ENCODE measurements around the gene RAET1E.
"Not testable (repeated sequence)": the region's sequence is repeated elsewhere in the genome, so short reads cannot be mapped to it uniquely, and the experiment has no call there.

RAET1E gene

GRCh38 chr6:149863698-149864577 is 34.0 kb downstream of the RAET1E start, which contains the start of gene LRP11:
LRP11 (minus strand) TSS chr6:149864359; CDS start chr6:149864020, 339 bp downstream.
- H3K4me2 ChIP-seq (ENCODE audit: insufficient read depth, low read length, poor library complexity, severe bottlenecking), result peak within 1 kb of the TSS; percentile 96
- no peak within 1 kb of the TSS for H4K8ac ChIP-seq (ENCODE audit: low read depth, low read length)
- no peaks in the 10 kb centered on the region for H3K9me3 ChIP-seq (replicated peaks in 1 of 2; ENCODE audit: control insufficient read depth in 2 of 2, insufficient read depth in 1 of 2, low read depth in 1 of 2, low read length in 2 of 2)
- peaks cover 0 to 4% of the 10 kb centered on the region in 2 donors for H3K36me3 ChIP-seq (replicated peaks in 1 of 2; ENCODE audit: control insufficient read depth in 2 of 2, insufficient read depth in 2 of 2, low read length in 2 of 2)
- peak within 1 kb of the TSS; percentile 88 for H3K18ac ChIP-seq (ENCODE audit: low read length)
- peak within 1 kb of the TSS; percentile 68 for H2AK5ac ChIP-seq (ENCODE audit: low read depth, low read length)
- peak; percentile 86 for DNase-seq (ENCODE audit: low spot score)
- no peak within 1 kb of the TSS for H2BK5ac ChIP-seq (ENCODE audit: low read length)
- no peak within 1 kb of the TSS for H2BK120ac ChIP-seq (ENCODE audit: low read depth, low read length)
- no peak within 1 kb of the TSS for H2BK12ac ChIP-seq (ENCODE audit: low read length)
- H2BK15ac ChIP-seq (ENCODE audit: low read length), result no peak within 1 kb of the TSS
- H2AFZ ChIP-seq (ENCODE audit: low read length), result peak within 1 kb of the TSS; percentile 100
- H3K9ac ChIP-seq (ENCODE audit: low read depth, low read length, poor library complexity), result peak within 1 kb of the TSS; percentile 88
- H3K4ac ChIP-seq (ENCODE audit: low read length), result no peak within 1 kb of the TSS
- WGBS, 2 donors (ENCODE audit: extremely low coverage in 2 of 2, insufficient read length in 2 of 2, insufficient replicate concordance in 1 of 2), result no CpG with 5 or more reads among the region's 110 CpGs
- H3K4me1 ChIP-seq (ENCODE audit: control insufficient read depth in 2 of 2, insufficient read depth in 1 of 2, low read depth in 1 of 2, low read length in 2 of 2), result peaks cover 7 to 13% of the 10 kb centered on the region in 2 donors
- H3K23ac ChIP-seq (ENCODE audit: low read depth, low read length, poor library complexity), result peak within 1 kb of the TSS; percentile 85
- H3K14ac ChIP-seq (ENCODE audit: low read length), result peak within 1 kb of the TSS; percentile 8
- H3K4me3 ChIP-seq (ENCODE audit: low read length in 2 of 2), result peak within 1 kb of the TSS; percentile 78 to 91
- H3K27me3 ChIP-seq (ENCODE audit: control insufficient read depth in 3 of 3, insufficient read depth in 3 of 3, low read depth in 1 of 3, low read length in 3 of 3), result peaks cover 0 to 12% (median 2%) of the 10 kb centered on the region in 3 experiments
- no peak within 1 kb of the TSS for H4K91ac ChIP-seq (ENCODE audit: low read depth, low read length, poor library complexity)
- H3K27ac ChIP-seq (replicated peaks; ENCODE audit: low read length), result peak within 1 kb of the TSS; percentile 37
- H3K79me1 ChIP-seq (ENCODE audit: low read depth, low read length), result no peaks in the 10 kb centered on the region

- no peak overlapping the region for H3K27ac ChIP-seq (replicated peaks; ENCODE audit: low read length)
- peak overlapping the region; percentile 8 for H3K14ac ChIP-seq (ENCODE audit: low read length)
- H2AFZ ChIP-seq (ENCODE audit: low read length), result peak overlapping the region; percentile 100
- no CpG with 5 or more reads among the region's 69 CpGs for WGBS, 2 donors (ENCODE audit: extremely low coverage in 2 of 2, insufficient read length in 2 of 2, insufficient replicate concordance in 1 of 2)
- H3K79me1 ChIP-seq (ENCODE audit: low read depth, low read length), result no peaks in the 10 kb centered on the region
- peak overlapping the region; percentile 78 to 91 for H3K4me3 ChIP-seq (ENCODE audit: low read length in 2 of 2)
- peaks cover 7 to 12% of the 10 kb centered on the region in 2 donors for H3K4me1 ChIP-seq (ENCODE audit: control insufficient read depth in 2 of 2, insufficient read depth in 1 of 2, low read depth in 1 of 2, low read length in 2 of 2)
- peak overlapping the region; percentile 96 for H3K4me2 ChIP-seq (ENCODE audit: insufficient read depth, low read length, poor library complexity, severe bottlenecking)
- H2BK15ac ChIP-seq (ENCODE audit: low read length), result no peak overlapping the region
- H3K4ac ChIP-seq (ENCODE audit: low read length), result no peak overlapping the region
- H3K27me3 ChIP-seq (ENCODE audit: control insufficient read depth in 3 of 3, insufficient read depth in 3 of 3, low read depth in 1 of 3, low read length in 3 of 3), result peaks cover 0 to 12% (median 2%) of the 10 kb centered on the region in 3 experiments
- no peak overlapping the region for H2BK120ac ChIP-seq (ENCODE audit: low read depth, low read length)
- H3K36me3 ChIP-seq (replicated peaks in 1 of 2; ENCODE audit: control insufficient read depth in 2 of 2, insufficient read depth in 2 of 2, low read length in 2 of 2), result peaks cover 0 to 4% of the 10 kb centered on the region in 2 donors
- H2AK5ac ChIP-seq (ENCODE audit: low read depth, low read length), result no peak overlapping the region
- H2BK5ac ChIP-seq (ENCODE audit: low read length), result no peak overlapping the region
- no peaks in the 10 kb centered on the region for H3K9me3 ChIP-seq (replicated peaks in 1 of 2; ENCODE audit: control insufficient read depth in 2 of 2, insufficient read depth in 1 of 2, low read depth in 1 of 2, low read length in 2 of 2)
- no peak overlapping the region for H4K8ac ChIP-seq (ENCODE audit: low read depth, low read length)
- peak; percentile 57 for DNase-seq (ENCODE audit: low spot score)
- peak overlapping the region; percentile 85 for H3K23ac ChIP-seq (ENCODE audit: low read depth, low read length, poor library complexity)
- peak overlapping the region; percentile 88 for H3K9ac ChIP-seq (ENCODE audit: low read depth, low read length, poor library complexity)
- H2BK12ac ChIP-seq (ENCODE audit: low read length), result no peak overlapping the region
- peak overlapping the region; percentile 76 for H3K18ac ChIP-seq (ENCODE audit: low read length)
- H4K91ac ChIP-seq (ENCODE audit: low read depth, low read length, poor library complexity), result no peak overlapping the region
Observed at GRCh38 chr6:149862922-149863697, 34.8 kb downstream of the RAET1E start.

- no CpG with 5 or more reads among the region's 12 CpGs for whole genome bisulfite sequencing, 2 donors (ENCODE audit: extremely low coverage in 2 of 2, insufficient read length in 2 of 2, insufficient replicate concordance in 1 of 2)
- not testable (repeated sequence) for H3K14ac ChIP-seq (ENCODE audit: low read length)
Observed at GRCh38 chr6:149862424-149862738, 35.5 kb downstream of the RAET1E start.

More at GRCh38 chr6:149862424-149862738, 35.5 kb downstream of the RAET1E start:
- DNase-seq (ENCODE audit: low spot score); H4K8ac ChIP-seq (ENCODE audit: low read depth, low read length); H3K79me1 ChIP-seq (ENCODE audit: low read depth, low read length); H3K9me3 ChIP-seq (replicated peaks in 1 of 2; ENCODE audit: control insufficient read depth in 2 of 2, insufficient read depth in 1 of 2, low read depth in 1 of 2, low read length in 2 of 2); H3K4me1 ChIP-seq (ENCODE audit: control insufficient read depth in 2 of 2, insufficient read depth in 1 of 2, low read depth in 1 of 2, low read length in 2 of 2); H2AFZ ChIP-seq (ENCODE audit: low read length); H3K27ac ChIP-seq (replicated peaks; ENCODE audit: low read length); H2AK5ac ChIP-seq (ENCODE audit: low read depth, low read length); H4K91ac ChIP-seq (ENCODE audit: low read depth, low read length, poor library complexity); H2BK15ac ChIP-seq (ENCODE audit: low read length); H3K23ac ChIP-seq (ENCODE audit: low read depth, low read length, poor library complexity); H3K4me2 ChIP-seq (ENCODE audit: insufficient read depth, low read length, poor library complexity, severe bottlenecking); H3K18ac ChIP-seq (ENCODE audit: low read length); H2BK120ac ChIP-seq (ENCODE audit: low read depth, low read length); H3K4ac ChIP-seq (ENCODE audit: low read length); H2BK5ac ChIP-seq (ENCODE audit: low read length); H3K36me3 ChIP-seq (replicated peaks in 1 of 2; ENCODE audit: control insufficient read depth in 2 of 2, insufficient read depth in 2 of 2, low read length in 2 of 2); H2BK12ac ChIP-seq (ENCODE audit: low read length); H3K9ac ChIP-seq (ENCODE audit: low read depth, low read length, poor library complexity): not testable (repeated sequence)
- Histone ChIP-seq H3K4me3 (ENCODE audit: low read length in 2 of 2) (peak overlapping the region in 1 of 2 donors; percentile 78), H3K27me3 (ENCODE audit: control insufficient read depth in 3 of 3, insufficient read depth in 3 of 3, low read depth in 1 of 3, low read length in 3 of 3) (peaks cover 0 to 12% (median 2%) of the 10 kb centered on the region in 3 experiments)
